ENCODE results near the gene CT45A10. TPM values are rescaled to one million over a fixed set of nuclear protein-coding genes. Genes with fewer than 3 reads are reported as not detected.

The CT45A10 gene
- total and polyA plus RNA-seq, 2 donors (not counting 3 experiments of a cell fraction or from before 2014, with no cell fraction given) = not detected

DNA sequence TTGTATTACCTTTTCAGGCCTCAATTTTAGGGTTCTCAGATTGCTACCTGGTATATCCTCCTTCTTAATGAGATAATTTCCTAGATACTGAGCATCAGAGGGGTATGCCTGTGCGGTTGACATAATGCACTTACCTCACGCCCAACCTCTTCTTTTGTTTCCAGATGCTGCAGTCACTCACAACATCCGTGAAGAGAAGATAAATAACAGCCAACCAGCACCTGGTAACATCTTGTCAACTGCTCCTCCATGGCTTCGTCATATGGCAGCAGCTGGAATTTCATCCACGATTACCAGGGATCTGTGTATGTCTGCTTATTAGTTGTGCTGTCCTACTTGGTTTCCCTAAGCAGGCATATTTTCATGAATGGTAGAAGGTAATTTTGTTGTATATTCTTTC lies 17.0 kb upstream of the CT45A10 start:
- Histone ChIP-seq H3K4me3 (replicated peaks in 1 of 3; ENCODE audit: insufficient read depth in 1 of 3, low read depth in 1 of 3, low read length in 3 of 3) (no peak overlapping the region), H4K20me1 (replicated peaks; ENCODE audit: control insufficient read depth, extremely low read depth, insufficient read depth, low read length) (no peaks in the 10 kb centered on the region), H3K4me2 (ENCODE audit: insufficient read depth, low read length) (no peak overlapping the region), H2AFZ (ENCODE audit: low read depth, low read length) (no peak overlapping the region), H3K36me3 (ENCODE audit: control insufficient read depth in 2 of 2, extremely low read depth in 1 of 2, insufficient read depth in 2 of 2, low read length in 2 of 2) (no peaks in the 10 kb centered on the region), H3K4me1 (ENCODE audit: control insufficient read depth, extremely low read depth, insufficient read depth, low read length) (no peaks in the 10 kb centered on the region), H3K27ac (ENCODE audit: insufficient read depth, low read depth, low read length) (no peak overlapping the region), H3K9me1 (replicated peaks; ENCODE audit: control insufficient read depth, extremely low read depth, insufficient read depth, low read length) (no peaks in the 10 kb centered on the region), H3K79me2 (ENCODE audit: control insufficient read depth, insufficient read depth, low read length) (no peaks in the 10 kb centered on the region), H3K9ac (replicated peaks; ENCODE audit: extremely low read depth, insufficient read depth, low read length) (no peak overlapping the region), H3K9me3 (replicated peaks; ENCODE audit: control insufficient read depth, insufficient read depth, low read length) (no peaks in the 10 kb centered on the region), H3K27me3 (ENCODE audit: control insufficient read depth in 2 of 2, insufficient read depth in 2 of 2, low read length in 2 of 2) (no peaks in the 10 kb centered on the region)
- FAIRE-seq = no peak
- intact Hi-C loops (cut with micrococcal nuclease) (no loop called here), dilution Hi-C loops (cut with MboI; ENCODE audit: extremely low pct_ligation_motif_present, low sequenced_read_pairs) (no loop called here)
- no peak for DNase-seq (ENCODE audit: low read depth, low spot score)
- ChIA-PET CTCF (no interaction called here), POLR2A (no interaction called here)
- BruUV-seq (replicated peaks) = no TSS peak
- no peak for TF ChIP-seq POLR2A (IDR thresholded peaks at IDR 0.05; ENCODE audit: low read depth, low read length)
- no peak for TF ChIP-seq GATA2 (IDR thresholded peaks at IDR 0.05; ENCODE audit: insufficient read depth, insufficient read length, low read depth, low read length)
- TF ChIP-seq, protein P1, sequence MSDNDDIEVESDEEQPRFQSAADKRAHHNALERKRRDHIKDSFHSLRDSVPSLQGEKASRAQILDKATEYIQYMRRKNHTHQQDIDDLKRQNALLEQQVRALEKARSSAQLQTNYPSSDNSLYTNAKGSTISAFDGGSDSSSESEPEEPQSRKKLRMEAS (IDR thresholded peaks at IDR 0.05; ENCODE audit: insufficient read depth, insufficient read length) = no peak
- TF ChIP-seq, protein P2, sequence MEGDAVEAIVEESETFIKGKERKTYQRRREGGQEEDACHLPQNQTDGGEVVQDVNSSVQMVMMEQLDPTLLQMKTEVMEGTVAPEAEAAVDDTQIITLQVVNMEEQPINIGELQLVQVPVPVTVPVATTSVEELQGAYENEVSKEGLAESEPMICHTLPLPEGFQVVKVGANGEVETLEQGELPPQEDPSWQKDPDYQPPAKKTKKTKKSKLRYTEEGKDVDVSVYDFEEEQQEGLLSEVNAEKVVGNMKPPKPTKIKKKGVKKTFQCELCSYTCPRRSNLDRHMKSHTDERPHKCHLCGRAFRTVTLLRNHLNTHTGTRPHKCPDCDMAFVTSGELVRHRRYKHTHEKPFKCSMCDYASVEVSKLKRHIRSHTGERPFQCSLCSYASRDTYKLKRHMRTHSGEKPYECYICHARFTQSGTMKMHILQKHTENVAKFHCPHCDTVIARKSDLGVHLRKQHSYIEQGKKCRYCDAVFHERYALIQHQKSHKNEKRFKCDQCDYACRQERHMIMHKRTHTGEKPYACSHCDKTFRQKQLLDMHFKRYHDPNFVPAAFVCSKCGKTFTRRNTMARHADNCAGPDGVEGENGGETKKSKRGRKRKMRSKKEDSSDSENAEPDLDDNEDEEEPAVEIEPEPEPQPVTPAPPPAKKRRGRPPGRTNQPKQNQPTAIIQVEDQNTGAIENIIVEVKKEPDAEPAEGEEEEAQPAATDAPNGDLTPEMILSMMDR (IDR thresholded peaks at IDR 0.05; ENCODE audit: extremely low read depth in 1 of 2, insufficient read depth in 1 of 2, low read depth in 1 of 2, low read length in 2 of 2) = no peak
- TF ChIP-seq MYC (IDR thresholded peaks at IDR 0.05; ENCODE audit: low read depth, low read length) = no peak
- no peak for TF ChIP-seq FOS (IDR thresholded peaks at IDR 0.05; ENCODE audit: borderline replicate concordance, insufficient read depth, low read length)
- TF ChIP-seq EZH2 (IDR thresholded peaks at IDR 0.05; ENCODE audit: borderline replicate concordance, low read depth, low read length, severe bottlenecking) = no peak
- no peak for TF ChIP-seq POLR2AphosphoS5 (IDR thresholded peaks at IDR 0.05; ENCODE audit: insufficient read depth, low read depth, low read length)
- no peak for TF ChIP-seq JUN (IDR thresholded peaks at IDR 0.05; ENCODE audit: borderline replicate concordance, insufficient read depth, insufficient read length, low read depth)

Data from endothelial cell of umbilical vein (primary cell).